HCT116 (cell line): ENCODE results near the gene CTSG.

Experiments used
- TF ChIP-seq, protein P1 (sequence below), 3 experiments: fragments of 200-600 bp in 1 of 3; sonication (generic) in 1 of 3; IDR thresholded peaks in 2 of 3; conservative IDR thresholded peaks in 1 of 3; 2 replicates each; pipeline ENCODE4 v1.5.1; 2012 to 2017; ENCODE audit warnings: low read depth in 2 of 3, low read length in 2 of 3, antibody characterized with exemption in 1 of 3, borderline replicate concordance in 1 of 3, control low read depth in 1 of 3, mild to moderate bottlenecking in 1 of 3, mixed read lengths in 1 of 3, mixed run types in 1 of 3, moderate library complexity in 1 of 3; ENCODE audit not compliant: insufficient read depth in 1 of 3
- TF ChIP-seq, protein P2 (sequence below): IDR thresholded peaks from 2 replicates; pipeline ENCODE4 v1.6.1; 2012; ENCODE audit warnings: low read depth

DNA sequence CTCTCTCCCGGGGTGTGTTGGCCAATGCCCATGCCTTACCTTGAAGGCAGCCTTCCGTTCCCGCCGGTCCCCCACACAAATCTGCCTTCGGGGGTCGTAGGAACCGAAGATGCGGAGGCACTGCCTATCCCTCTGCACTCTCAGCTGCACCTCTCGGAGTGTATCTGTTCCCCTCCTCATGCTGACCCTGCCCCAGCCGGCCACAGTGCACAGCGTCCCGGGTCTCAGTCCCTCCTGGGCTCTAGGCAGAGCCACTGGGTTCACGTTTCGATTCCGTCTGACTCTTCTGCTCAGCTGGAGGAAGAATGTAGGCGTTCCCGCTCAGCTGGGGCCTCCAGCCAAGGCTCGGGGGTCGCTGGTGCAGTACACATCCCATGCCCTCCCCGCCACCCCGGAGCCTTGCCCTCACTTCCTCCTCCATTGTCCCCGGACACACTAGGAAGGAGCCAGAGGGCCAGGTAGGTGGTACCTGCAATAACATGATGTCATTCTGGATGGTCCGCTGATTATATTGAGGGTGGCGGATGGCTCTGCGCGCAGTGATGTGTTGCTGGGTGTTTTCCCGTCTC, 1.8 kb downstream of the CTSG start:
- TF ChIP-seq, protein P1, sequence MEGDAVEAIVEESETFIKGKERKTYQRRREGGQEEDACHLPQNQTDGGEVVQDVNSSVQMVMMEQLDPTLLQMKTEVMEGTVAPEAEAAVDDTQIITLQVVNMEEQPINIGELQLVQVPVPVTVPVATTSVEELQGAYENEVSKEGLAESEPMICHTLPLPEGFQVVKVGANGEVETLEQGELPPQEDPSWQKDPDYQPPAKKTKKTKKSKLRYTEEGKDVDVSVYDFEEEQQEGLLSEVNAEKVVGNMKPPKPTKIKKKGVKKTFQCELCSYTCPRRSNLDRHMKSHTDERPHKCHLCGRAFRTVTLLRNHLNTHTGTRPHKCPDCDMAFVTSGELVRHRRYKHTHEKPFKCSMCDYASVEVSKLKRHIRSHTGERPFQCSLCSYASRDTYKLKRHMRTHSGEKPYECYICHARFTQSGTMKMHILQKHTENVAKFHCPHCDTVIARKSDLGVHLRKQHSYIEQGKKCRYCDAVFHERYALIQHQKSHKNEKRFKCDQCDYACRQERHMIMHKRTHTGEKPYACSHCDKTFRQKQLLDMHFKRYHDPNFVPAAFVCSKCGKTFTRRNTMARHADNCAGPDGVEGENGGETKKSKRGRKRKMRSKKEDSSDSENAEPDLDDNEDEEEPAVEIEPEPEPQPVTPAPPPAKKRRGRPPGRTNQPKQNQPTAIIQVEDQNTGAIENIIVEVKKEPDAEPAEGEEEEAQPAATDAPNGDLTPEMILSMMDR (IDR thresholded peaks at IDR 0.05 in 2 of 3, conservative IDR thresholded peaks at IDR 0.05 in 1 of 3; ENCODE audit: borderline replicate concordance in 1 of 3, insufficient read depth in 1 of 3, low read depth in 2 of 3, low read length in 2 of 3): no peak
- TF ChIP-seq, protein P2, sequence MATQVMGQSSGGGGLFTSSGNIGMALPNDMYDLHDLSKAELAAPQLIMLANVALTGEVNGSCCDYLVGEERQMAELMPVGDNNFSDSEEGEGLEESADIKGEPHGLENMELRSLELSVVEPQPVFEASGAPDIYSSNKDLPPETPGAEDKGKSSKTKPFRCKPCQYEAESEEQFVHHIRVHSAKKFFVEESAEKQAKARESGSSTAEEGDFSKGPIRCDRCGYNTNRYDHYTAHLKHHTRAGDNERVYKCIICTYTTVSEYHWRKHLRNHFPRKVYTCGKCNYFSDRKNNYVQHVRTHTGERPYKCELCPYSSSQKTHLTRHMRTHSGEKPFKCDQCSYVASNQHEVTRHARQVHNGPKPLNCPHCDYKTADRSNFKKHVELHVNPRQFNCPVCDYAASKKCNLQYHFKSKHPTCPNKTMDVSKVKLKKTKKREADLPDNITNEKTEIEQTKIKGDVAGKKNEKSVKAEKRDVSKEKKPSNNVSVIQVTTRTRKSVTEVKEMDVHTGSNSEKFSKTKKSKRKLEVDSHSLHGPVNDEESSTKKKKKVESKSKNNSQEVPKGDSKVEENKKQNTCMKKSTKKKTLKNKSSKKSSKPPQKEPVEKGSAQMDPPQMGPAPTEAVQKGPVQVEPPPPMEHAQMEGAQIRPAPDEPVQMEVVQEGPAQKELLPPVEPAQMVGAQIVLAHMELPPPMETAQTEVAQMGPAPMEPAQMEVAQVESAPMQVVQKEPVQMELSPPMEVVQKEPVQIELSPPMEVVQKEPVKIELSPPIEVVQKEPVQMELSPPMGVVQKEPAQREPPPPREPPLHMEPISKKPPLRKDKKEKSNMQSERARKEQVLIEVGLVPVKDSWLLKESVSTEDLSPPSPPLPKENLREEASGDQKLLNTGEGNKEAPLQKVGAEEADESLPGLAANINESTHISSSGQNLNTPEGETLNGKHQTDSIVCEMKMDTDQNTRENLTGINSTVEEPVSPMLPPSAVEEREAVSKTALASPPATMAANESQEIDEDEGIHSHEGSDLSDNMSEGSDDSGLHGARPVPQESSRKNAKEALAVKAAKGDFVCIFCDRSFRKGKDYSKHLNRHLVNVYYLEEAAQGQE: no peak
